OCI-LY7 (cell line): ENCODE measurements around the gene MAP7D1. TPM values are rescaled to one million over a fixed set of nuclear protein-coding genes. Genes with fewer than 3 reads are reported as not detected.

Source experiments
- Bru-seq: library from RNA; stranded (reverse); fragments of 400-500 nt; gene quantifications from one replicate; lab custom pipeline; 2021; lab: Mats Ljungman, UMichigan
- BruChase-seq, 2 experiments: library from RNA; stranded (reverse); fragments of 400-500 nt; gene quantifications; one replicate each; lab custom pipeline; 2021; lab: Mats Ljungman, UMichigan
- BruUV-seq: library from RNA; stranded (reverse); fragments of 400-500 nt; replicated peaks from 2 replicates; lab custom pipeline; 2021; lab: Mats Ljungman, UMichigan
- CTCF ChIA-PET: fragments of 300-600 bp; sonication (Branson Sonifier 250); formaldehyde crosslinking; loops from one replicate; lab custom pipeline; 2022; ENCODE audit warnings: antibody characterized with exemption; ENCODE audit not compliant: unreplicated experiment; lab: Charles Lee
- POLR2A ChIA-PET: fragments of 300-600 bp; sonication (Branson Sonifier 250); formaldehyde crosslinking; loops from one replicate; lab custom pipeline; 2022; ENCODE audit warnings: antibody characterized with exemption; lab: Charles Lee
- DNase-seq: peaks from one replicate; pipeline ENCODE4 v3.0.0-alpha.2; 2015; ENCODE audit warnings: low spot score
- H2AFZ ChIP-seq: fragments of 200-600 bp; sonication (generic), shearing (Covaris generic); 2 replicates; pipeline ENCODE4 v1.6.1; 2014; ENCODE audit warnings: mild to moderate bottlenecking, antibody characterized with exemption, low read length, moderate library complexity
- H3K27ac ChIP-seq: fragments of 200-600 bp; sonication (generic); 2 replicates; pipeline ENCODE4 v1.5.1; 2014; ENCODE audit warnings: mixed run types, low read depth, mild to moderate bottlenecking, moderate library complexity, low read length, inconsistent platforms; ENCODE audit not compliant: poor library complexity, severe bottlenecking
- H3K36me3 ChIP-seq: fragments of 200-600 bp; sonication (generic); 2 replicates; pipeline ENCODE4 v1.6.1; 2014; ENCODE audit warnings: mild to moderate bottlenecking, antibody characterized with exemption, low read length, moderate library complexity, mixed read lengths; ENCODE audit not compliant: insufficient read depth
- H3K4me1 ChIP-seq: fragments of 200-600 bp; sonication (generic); 2 replicates; pipeline ENCODE4 v1.5.1; 2014; ENCODE audit warnings: mild to moderate bottlenecking, low read length; ENCODE audit not compliant: insufficient read depth, poor library complexity, severe bottlenecking
- H3K4me2 ChIP-seq: fragments of 200-600 bp; sonication (generic); 2 replicates; pipeline ENCODE4 v1.6.1; 2014; ENCODE audit warnings: mild to moderate bottlenecking, low read length
- H3K4me3 ChIP-seq: fragments of 200-600 bp; sonication (generic); 2 replicates; pipeline ENCODE4 v1.5.1; 2014; ENCODE audit warnings: mild to moderate bottlenecking, low read depth, low read length; ENCODE audit not compliant: poor library complexity, severe bottlenecking
- H3K79me2 ChIP-seq: fragments of 200-600 bp; sonication (generic); 2 replicates; pipeline ENCODE4 v1.6.1; 2016; ENCODE audit warnings: low read depth, mild to moderate bottlenecking, low read length, moderate library complexity, mixed read lengths; ENCODE audit not compliant: insufficient read depth
- H3K9me2 ChIP-seq: fragments of 200-600 bp; sonication (generic); 2 replicates; pipeline ENCODE4 v1.6.1; 2016; ENCODE audit warnings: mild to moderate bottlenecking, low read length, mixed read lengths; ENCODE audit not compliant: insufficient read depth
- H3K9me3 ChIP-seq: fragments of 200-600 bp; sonication (generic); 2 replicates; pipeline ENCODE4 v1.6.1; 2014; ENCODE audit warnings: mild to moderate bottlenecking, mixed run types, low read length, mixed read lengths
- H4K20me1 ChIP-seq: fragments of 200-600 bp; sonication (generic); 2 replicates; pipeline ENCODE4 v1.6.1; 2014; ENCODE audit warnings: mild to moderate bottlenecking, antibody characterized with exemption, low read length, moderate library complexity, mixed read lengths; ENCODE audit not compliant: insufficient read depth
- CTCF ChIP-seq: fragments of 200-600 bp; sonication (generic); conservative IDR thresholded peaks from 2 replicates; pipeline ENCODE4 v1.5.1; 2014; ENCODE audit warnings: mild to moderate bottlenecking, antibody characterized with exemption, low read length, moderate library complexity, mixed read lengths
- EZH2phosphoT487 ChIP-seq: fragments of 200-600 bp; sonication (generic); IDR thresholded peaks from 2 replicates; pipeline ENCODE4 v1.6.1; 2018; ENCODE audit warnings: low read depth, borderline replicate concordance, mild to moderate bottlenecking, mixed run types, antibody characterized with exemption, low read length, moderate library complexity, mixed read lengths
- intact Hi-C: fragments of 100-400 bp; cut with micrococcal nuclease; formaldehyde crosslinking; loops from one replicate; pipeline ENCODE4 v1.10.0; 2022; ENCODE audit not compliant: unreplicated experiment
- long read RNA-seq: library from polyadenylated mRNA; stranded (forward); transcript quantifications from one replicate; pipeline ENCODE4 v2.0.0, GENCODE V29; 2022
- total RNA-seq, 2 experiments: library from RNA; depleted of rRNA in 1 of 2; stranded (reverse); fragments of >200 nt in 1 of 2; shearing (Covaris generic) in 1 of 2; gene quantifications; 2 replicates each; pipeline ENCODE4 v1.2.3, GENCODE V29; 2014 to 2022

MAP7D1 gene
- 55.1 and 61.2 TPM in 2 replicates for total RNA-seq (2014; rRNA removed; shearing (Covaris generic))
- total RNA-seq (2022), result 94.7 and 101 TPM in 2 replicates
- Bru-seq, nascent RNA, result percentile 66 among the genes with signal in this experiment
- BruChase-seq, experiment 1, labeled RNA remaining after a 6-hour chase, result percentile 69 among the genes with signal in this experiment
- percentile 67 among the genes with signal in this experiment for BruChase-seq, experiment 2, labeled RNA remaining after a 2-hour chase
- long read RNA-seq, transcript MAP7D1-203 (18 exons, 3,238 nt), result minor isoform, 10 of 128 reads
- long read RNA-seq, transcript MAP7D1-201 (16 exons, 3,456 nt), result major isoform, 16 of 128 reads
- long read RNA-seq, partial matches to known transcripts, result 13 of 128 reads
- long read RNA-seq, other reads (novel, unspliced or antisense), result 85 of 128 reads

- peaks cover 47% of the 10 kb centered on the region for H3K79me2 ChIP-seq
- H3K9me3 ChIP-seq, result no peaks in the 10 kb centered on the region
- peak within 1 kb of the TSS; percentile 45; the same call in 1 of the 2 replicates for H2AFZ ChIP-seq
- ChIA-PET CTCF (no interaction called here), POLR2A (interaction anchor here (0.6 to 1.4 kb wide), 3 partner anchors 37 to 138 kb away, joined by 3 to 4 read pairs (median 3); no protein-coding TSS in a partner anchor)
- intact Hi-C loops, result no loop called here
- peak within 1 kb of the TSS; percentile 61 for H3K27ac ChIP-seq
- TF ChIP-seq CTCF (no peak), EZH2phosphoT487 (no peak)
- H3K4me1 ChIP-seq, result peaks cover 72% of the 10 kb centered on the region
- peak; percentile 88 for DNase-seq
- H3K4me3 ChIP-seq, result peak within 1 kb of the TSS; percentile 97
- H4K20me1 ChIP-seq, result peaks cover 12% of the 10 kb centered on the region; the same call in 1 of the 2 replicates
- H3K36me3 ChIP-seq, result peaks cover 6% of the 10 kb centered on the region; the same call in 1 of the 2 replicates
- no peaks in the 10 kb centered on the region for H3K9me2 ChIP-seq
- H3K4me2 ChIP-seq, result peak within 1 kb of the TSS; percentile 95
- BruUV-seq, result TSS peak; percentile 89
Measured at GRCh38 chr1:36155408-36156328, at the start of gene MAP7D1. Gene MAP7D1, plus strand, starts transcription at chr1:36156160. Its CDS starts 258 bp downstream, at chr1:36156418.

GRCh38 chr1:36106269-36106668 is 49.7 kb upstream of the MAP7D1 start:
- no peak for DNase-seq
- POLR2A ChIA-PET, result no interaction called here

More at GRCh38 chr1:36106269-36106668, 49.7 kb upstream of the MAP7D1 start:
- no peaks in the 10 kb centered on the region for H3K9me2 ChIP-seq
- TF ChIP-seq CTCF, result no peak
- TF ChIP-seq EZH2phosphoT487, result no peak
- no peaks in the 10 kb centered on the region for H3K9me3 ChIP-seq
- no peak overlapping the region for H2AFZ ChIP-seq
- no peak overlapping the region for H3K27ac ChIP-seq
- no peaks in the 10 kb centered on the region for H3K36me3 ChIP-seq
- no TSS peak for BruUV-seq
- no peaks in the 10 kb centered on the region for H3K4me1 ChIP-seq
- no peaks in the 10 kb centered on the region for H3K79me2 ChIP-seq
- H3K4me3 ChIP-seq, result no peak overlapping the region
- no peak overlapping the region for H3K4me2 ChIP-seq
- intact Hi-C loops, result no loop called here
- H4K20me1 ChIP-seq, result no peaks in the 10 kb centered on the region
- CTCF ChIA-PET, result no interaction called here
